Dermis microvascular lymphatic vessel endothelial cell (primary cell): ENCODE results near the gene KSR1. TPM values are rescaled to one million over a fixed set of nuclear protein-coding genes. Genes with fewer than 3 reads are reported as not detected.

Experiments
- DNase-seq, 2 donors: peaks; one replicate each; pipeline versions ENCODE4 v3.0.0 to v3.0.0-alpha.2; 2010; ENCODE audit warnings: low read depth in 2 of 2
- total RNA-seq: library from RNA; depleted of rRNA; stranded (reverse); fragments of >200 nt; gene quantifications from 2 replicates; pipeline ENCODE4 v1.2.1, GENCODE V29; 2014

Gene KSR1
- total RNA-seq, 1 donor from 2014 or later: 6.2 TPM

- no peak for DNase-seq
These were observed 111.3 kb downstream of the KSR1 start for GRCh38 chr17:27567563-27567859.

DNA sequence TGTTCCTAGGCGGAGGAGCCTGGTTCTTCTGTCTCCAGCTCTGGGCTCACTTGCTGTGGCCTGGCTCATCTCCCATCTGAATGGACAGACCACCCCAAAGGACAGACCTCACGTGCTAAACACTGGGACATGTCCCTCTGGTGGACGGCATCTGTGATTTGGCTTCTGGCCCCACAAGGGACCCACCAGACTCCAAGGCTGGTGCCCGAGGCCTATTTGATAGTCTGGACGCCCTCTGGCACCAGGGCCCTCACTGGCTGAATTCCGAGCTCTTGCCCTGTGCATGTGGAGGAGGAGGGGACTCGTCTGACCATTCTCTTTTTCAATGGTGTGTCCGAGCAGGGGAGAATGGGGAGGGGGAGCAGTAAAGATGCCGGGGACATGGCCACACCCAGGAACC is 112.0 kb downstream of the KSR1 start:
- no peak for DNase-seq

- DNase-seq: no peak
These were observed 112.6 kb downstream of the KSR1 start for GRCh38 chr17:27568811-27569210.

GRCh38 chr17:27569257-27569722 is 113.0 kb downstream of the KSR1 start:
- DNase-seq: peak in 1 of 2 donors; percentile 39

GRCh38 chr17:27569884-27570577 is 113.8 kb downstream of the KSR1 start:
- no peak for DNase-seq

DNA sequence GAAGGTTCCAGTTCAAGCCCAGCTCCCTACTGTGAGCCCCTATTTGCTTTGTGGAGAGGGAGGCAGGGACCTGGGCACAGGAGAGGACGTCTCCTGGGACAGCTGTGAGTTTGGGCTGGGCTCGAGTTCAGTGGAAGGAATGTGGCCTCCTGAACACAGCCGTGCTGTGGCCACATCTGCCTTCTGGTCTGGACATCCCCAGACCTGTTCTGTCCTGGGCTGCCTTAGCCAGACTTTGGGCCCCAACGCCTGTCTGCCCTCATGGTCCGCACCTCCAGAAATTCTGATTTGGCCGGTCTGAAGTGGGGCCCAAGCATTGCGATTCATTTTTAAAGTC is 114.3 kb downstream of the KSR1 start:
- no peak for DNase-seq

- no peak for DNase-seq
These were observed 115.5 kb downstream of the KSR1 start for GRCh38 chr17:27571563-27572352.

GRCh38 chr17:27572665-27573064 is 116.4 kb downstream of the KSR1 start:
- DNase-seq: no peak

GRCh38 chr17:27573548-27573947 is 117.3 kb downstream of the KSR1 start:
- no peak for DNase-seq

- DNase-seq: no peak
These were observed 117.8 kb downstream of the KSR1 start for GRCh38 chr17:27573971-27574525.

DNA sequence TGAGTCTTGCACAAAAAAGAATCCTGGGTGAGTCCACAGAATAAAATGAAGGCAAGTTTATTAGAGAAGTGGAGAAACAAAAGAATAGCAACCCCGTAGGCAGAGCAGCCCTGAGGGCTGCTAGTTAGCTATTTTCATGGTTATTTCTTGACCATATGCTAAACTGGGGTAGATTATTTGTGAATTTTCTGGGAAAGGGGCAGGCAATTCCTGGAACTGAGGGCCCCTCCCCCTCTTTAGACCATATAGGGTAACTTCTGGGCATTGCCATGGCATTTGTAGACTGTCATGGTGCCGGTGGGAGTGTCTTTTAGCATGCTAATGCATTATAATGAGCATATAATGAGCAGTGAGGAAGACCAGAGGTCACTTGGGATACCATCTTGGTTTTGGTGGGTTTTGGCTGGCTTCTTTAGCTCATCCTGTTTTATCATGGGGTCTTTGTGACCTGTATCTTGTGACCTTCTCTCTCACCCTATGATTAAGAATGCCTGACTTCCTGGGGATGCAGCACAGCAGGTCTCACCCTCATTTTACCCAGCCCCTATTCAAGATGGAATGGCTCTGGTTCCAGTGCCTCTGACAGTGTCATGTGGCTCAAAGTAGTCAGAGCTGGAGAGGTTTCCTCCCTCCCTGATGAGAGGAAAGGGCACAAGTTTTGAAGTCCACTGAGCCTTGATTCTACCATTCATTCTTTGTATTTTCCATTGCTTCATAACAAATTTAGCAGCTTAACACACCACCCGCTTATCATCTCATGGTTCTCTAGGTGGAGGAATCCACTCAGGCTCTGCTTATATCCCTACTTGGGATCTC is 119.1 kb downstream of the KSR1 start:
- no peak for DNase-seq

DNA sequence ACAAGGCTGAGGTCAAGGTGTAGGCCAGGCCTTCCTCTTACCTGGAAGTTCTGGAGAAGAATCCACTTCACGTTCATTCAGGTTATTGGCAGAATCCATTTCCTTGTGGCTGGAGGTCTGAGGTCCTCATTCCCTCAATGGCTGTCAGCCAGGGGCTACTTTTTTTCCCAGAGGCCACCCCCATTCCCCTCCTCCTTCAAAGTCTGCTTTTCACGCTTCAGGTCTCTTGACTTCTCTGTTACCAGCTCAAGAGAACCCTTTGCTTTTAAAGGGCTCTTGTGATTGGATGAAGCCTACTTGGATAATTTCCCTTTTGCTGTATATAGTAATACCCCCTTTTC is 119.6 kb downstream of the KSR1 start:
- no peak for DNase-seq

GRCh38 chr17:27576477-27577083 is 120.3 kb downstream of the KSR1 start:
- no peak for DNase-seq

DNA sequence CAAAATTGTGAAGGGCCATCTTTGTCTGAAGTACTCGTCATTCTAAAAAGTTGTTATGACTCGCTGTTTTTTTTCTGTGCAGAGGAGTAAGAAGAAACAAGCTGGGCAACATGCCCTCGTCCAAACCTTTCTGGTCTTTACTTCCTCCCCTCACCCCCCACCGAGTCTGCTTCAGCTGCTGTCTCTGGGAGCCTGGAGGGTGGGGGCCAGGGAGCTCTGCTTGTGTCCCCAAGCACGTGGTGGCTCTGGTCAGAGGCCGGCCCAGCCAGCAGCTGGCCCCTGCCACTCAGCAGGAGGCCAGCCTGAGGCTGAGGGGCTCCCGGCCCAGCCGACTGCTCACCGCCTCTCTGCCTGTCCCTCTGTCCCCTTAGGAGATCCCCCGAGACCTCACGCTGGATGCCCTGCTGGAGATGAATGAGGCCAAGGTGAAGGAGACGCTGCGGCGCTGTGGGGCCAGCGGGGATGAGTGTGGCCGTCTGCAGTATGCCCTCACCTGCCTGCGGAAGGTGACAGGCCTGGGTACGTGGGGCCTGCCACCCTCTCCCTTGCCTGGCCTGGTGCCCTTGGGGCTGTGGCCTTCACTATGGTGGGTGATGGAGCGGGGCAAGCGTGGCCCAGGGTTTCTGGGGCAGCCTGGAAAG is 121.0 kb downstream of the KSR1 start:
- peak in 1 of 2 donors; percentile 19 for DNase-seq

- no peak for DNase-seq
These were observed 121.9 kb downstream of the KSR1 start for GRCh38 chr17:27577884-27578717.

- peak in 1 of 2 donors; percentile 24 for DNase-seq
These were observed 122.5 kb downstream of the KSR1 start for GRCh38 chr17:27578718-27579085.

GRCh38 chr17:27579304-27579703 is 123.1 kb downstream of the KSR1 start:
- no peak for DNase-seq

DNA sequence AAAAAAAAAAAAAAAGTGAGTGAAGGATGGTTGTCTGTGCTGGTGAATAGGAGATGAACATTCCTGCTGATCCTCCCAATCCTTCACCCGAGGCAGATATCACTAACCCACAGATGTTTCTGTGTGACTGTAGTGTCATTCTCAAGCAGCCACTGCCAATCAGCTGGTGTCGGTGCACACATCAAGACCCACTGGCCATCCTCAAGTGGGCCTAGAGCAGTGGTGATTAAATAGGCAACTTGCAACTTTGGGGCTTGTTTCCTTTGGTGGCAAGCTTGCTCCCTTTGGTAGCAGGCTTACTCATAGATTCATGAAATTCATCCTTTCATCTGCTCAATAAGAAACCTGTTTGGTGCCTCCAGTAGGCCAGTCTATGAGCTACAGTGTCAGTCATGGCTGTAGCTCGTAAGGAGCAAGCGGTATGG is 123.7 kb downstream of the KSR1 start:
- no peak for DNase-seq

- no peak for DNase-seq
These were observed 124.8 kb downstream of the KSR1 start for GRCh38 chr17:27581016-27581415.

GRCh38 chr17:27582696-27583095 is 126.4 kb downstream of the KSR1 start:
- no peak for DNase-seq
